HEK293 (cell line): ENCODE results near the gene CBLL1.

Experiments
- CTCF ChIA-PET: fragments of 350-600 bp; formaldehyde crosslinking; extraction: SDS; loops from one replicate; lab custom pipeline; 2021; ENCODE audit warnings: antibody characterized with exemption; lab: Yijun Ruan, JAX
- POLR2A ChIA-PET: fragments of 300-600 bp; formaldehyde crosslinking; extraction: SDS; loops from one replicate; lab custom pipeline; 2020; ENCODE audit warnings: antibody characterized with exemption, inconsistent platforms; lab: Yijun Ruan, JAX
- H3K27ac ChIP-seq: fragments of 200-500 bp; sonication (Bioruptor generic); 2 replicates; pipeline ENCODE4 v1.5.1; 2014; ENCODE audit warnings: low read depth, low read length, control low read depth, inconsistent platforms; ENCODE audit errors: extremely low read depth
- H3K36me3 ChIP-seq, 2 experiments: fragments of 200-500 bp in 1 of 2; sonication (Bioruptor generic) in 1 of 2; 1 replicate in 1 of 2; 2 replicates in 1 of 2; pipeline ENCODE4 v1.5.1; 2014 to 2017; ENCODE audit warnings: inconsistent platforms in 2 of 2, low read length in 2 of 2; ENCODE audit not compliant: control insufficient read depth in 2 of 2, insufficient read depth in 1 of 2
- H3K4me1 ChIP-seq: fragments of 200-500 bp; sonication (Bioruptor generic); 2 replicates; pipeline ENCODE4 v1.5.1; 2014; ENCODE audit warnings: mild to moderate bottlenecking, low read length, inconsistent platforms; ENCODE audit not compliant: control insufficient read depth, insufficient read depth
- H3K4me3 ChIP-seq: 2 replicates; pipeline ENCODE4 v1.5.1; 2011; ENCODE audit warnings: low read depth, mild to moderate bottlenecking, control low read depth, low read length, moderate library complexity
- H3K9me3 ChIP-seq: fragments of 200-500 bp; sonication (Bioruptor generic); 2 replicates; pipeline ENCODE4 v1.5.1; 2014; ENCODE audit warnings: low read depth, low read length, inconsistent platforms; ENCODE audit not compliant: control insufficient read depth, insufficient read depth
- EGR2 ChIP-seq: fragments of 450-650 bp; formaldehyde crosslinking; IDR thresholded peaks from 2 replicates; pipeline ENCODE4 v1.5.1; 2016; ENCODE audit warnings: low read depth, missing biosample characterization, missing genetic modification characterization
- KLF1 ChIP-seq: fragments of 450-650 bp; formaldehyde crosslinking; IDR thresholded peaks from 2 replicates; pipeline ENCODE4 v1.5.1; 2016; ENCODE audit warnings: missing biosample characterization, missing genetic modification characterization
- SCRT1 ChIP-seq: fragments of 450-650 bp; formaldehyde crosslinking; IDR thresholded peaks from 2 replicates; pipeline ENCODE4 v1.5.1; 2016; ENCODE audit warnings: missing biosample characterization, missing genetic modification characterization, borderline replicate concordance
- SCRT2 ChIP-seq: fragments of 450-650 bp; formaldehyde crosslinking; IDR thresholded peaks from 2 replicates; pipeline ENCODE4 v1.5.1; 2016; ENCODE audit warnings: missing biosample characterization, missing genetic modification characterization
- TSHZ1 ChIP-seq: fragments of 450-650 bp; formaldehyde crosslinking; IDR thresholded peaks from 2 replicates; pipeline ENCODE4 v1.5.1; 2016; ENCODE audit warnings: missing biosample characterization, missing genetic modification characterization, borderline replicate concordance
- ZBTB7A ChIP-seq: fragments of 450-650 bp; formaldehyde crosslinking; IDR thresholded peaks from 2 replicates; pipeline ENCODE4 v1.5.1; 2016; ENCODE audit warnings: low read depth, missing biosample characterization, missing genetic modification characterization
- ZFP3 ChIP-seq: fragments of 450-650 bp; formaldehyde crosslinking; IDR thresholded peaks from 2 replicates; pipeline ENCODE4 v1.5.1; 2016; ENCODE audit warnings: low read depth, missing biosample characterization, missing genetic modification characterization
- ZNF148 ChIP-seq: fragments of 450-650 bp; formaldehyde crosslinking; IDR thresholded peaks from 2 replicates; pipeline ENCODE4 v1.5.0; 2017; ENCODE audit warnings: missing biosample characterization, missing genetic modification characterization, borderline replicate concordance
- ZNF155 ChIP-seq: fragments of 450-650 bp; formaldehyde crosslinking; IDR thresholded peaks from 2 replicates; pipeline ENCODE4 v1.5.1; 2016; ENCODE audit warnings: missing biosample characterization, missing genetic modification characterization
- ZNF16 ChIP-seq: fragments of 450-650 bp; formaldehyde crosslinking; IDR thresholded peaks from 2 replicates; pipeline ENCODE4 v1.5.1; 2016; ENCODE audit warnings: low read depth, missing biosample characterization, missing genetic modification characterization
- ZNF169 ChIP-seq: fragments of 450-650 bp; formaldehyde crosslinking; IDR thresholded peaks from 2 replicates; pipeline ENCODE4 v1.5.1; 2016; ENCODE audit warnings: missing biosample characterization, missing genetic modification characterization
- ZNF184 ChIP-seq: fragments of 450-650 bp; IDR thresholded peaks from 2 replicates; pipeline ENCODE4 v1.5.1; 2018; ENCODE audit warnings: missing biosample characterization, mild to moderate bottlenecking, missing genetic modification characterization
- ZNF23 ChIP-seq: fragments of 450-650 bp; formaldehyde crosslinking; IDR thresholded peaks from 2 replicates; pipeline ENCODE4 v1.5.1; 2016; ENCODE audit warnings: missing biosample characterization, missing genetic modification characterization, borderline replicate concordance
- ZNF292 ChIP-seq: fragments of 450-650 bp; formaldehyde crosslinking; IDR thresholded peaks from 2 replicates; pipeline ENCODE4 v1.5.1; 2016; ENCODE audit warnings: low read depth, missing biosample characterization, missing genetic modification characterization, borderline replicate concordance
- ZNF335 ChIP-seq: fragments of 450-650 bp; formaldehyde crosslinking; conservative IDR thresholded peaks from 2 replicates; pipeline ENCODE4 v1.5.1; 2016; ENCODE audit warnings: missing biosample characterization, missing genetic modification characterization
- ZNF341 ChIP-seq: fragments of 450-650 bp; formaldehyde crosslinking; IDR thresholded peaks from 2 replicates; pipeline ENCODE4; 2016; ENCODE audit warnings: low read depth, missing biosample characterization, missing genetic modification characterization
- ZNF354C ChIP-seq: fragments of 450-650 bp; formaldehyde crosslinking; IDR thresholded peaks from 2 replicates; pipeline ENCODE4 v1.5.1; 2016; ENCODE audit warnings: missing biosample characterization, missing genetic modification characterization, low read depth, borderline replicate concordance
- ZNF426 ChIP-seq: fragments of 450-650 bp; formaldehyde crosslinking; IDR thresholded peaks from 2 replicates; pipeline ENCODE4 v1.5.1; 2017; ENCODE audit warnings: missing biosample characterization, missing genetic modification characterization, mild to moderate bottlenecking, inconsistent platforms, moderate library complexity
- ZNF513 ChIP-seq: fragments of 450-650 bp; IDR thresholded peaks from 2 replicates; pipeline ENCODE4 v1.5.1; 2018; ENCODE audit warnings: missing biosample characterization, missing genetic modification characterization
- ZNF548 ChIP-seq: fragments of 450-650 bp; formaldehyde crosslinking; IDR thresholded peaks from 2 replicates; pipeline ENCODE4 v1.5.1; 2016; ENCODE audit warnings: missing biosample characterization, missing genetic modification characterization
- ZNF571 ChIP-seq: fragments of 450-650 bp; formaldehyde crosslinking; IDR thresholded peaks from 2 replicates; pipeline ENCODE4 v1.5.0; 2017; ENCODE audit warnings: missing biosample characterization, missing genetic modification characterization
- ZNF623 ChIP-seq: fragments of 450-650 bp; formaldehyde crosslinking; IDR thresholded peaks from 2 replicates; pipeline ENCODE4 v1.5.1; 2016; ENCODE audit warnings: missing biosample characterization, missing genetic modification characterization
- ZNF624 ChIP-seq: fragments of 450-650 bp; formaldehyde crosslinking; IDR thresholded peaks from 2 replicates; pipeline ENCODE4 v1.5.1; 2017; ENCODE audit warnings: missing biosample characterization, missing genetic modification characterization
- ZNF639 ChIP-seq: fragments of 450-650 bp; formaldehyde crosslinking; IDR thresholded peaks from 2 replicates; pipeline ENCODE4 v1.5.1; 2016; ENCODE audit warnings: missing biosample characterization, missing genetic modification characterization
- ZNF664 ChIP-seq: fragments of 450-650 bp; formaldehyde crosslinking; IDR thresholded peaks from 2 replicates; pipeline ENCODE4 v1.5.1; 2016; ENCODE audit warnings: missing biosample characterization, missing genetic modification characterization
- ZNF677 ChIP-seq: fragments of 450-650 bp; IDR thresholded peaks from 2 replicates; pipeline ENCODE4 v1.5.0; 2018; ENCODE audit warnings: missing biosample characterization, mild to moderate bottlenecking, missing genetic modification characterization, moderate library complexity
- ZNF707 ChIP-seq: fragments of 450-650 bp; formaldehyde crosslinking; IDR thresholded peaks from 2 replicates; pipeline ENCODE4 v1.5.1; 2016; ENCODE audit warnings: missing biosample characterization, missing genetic modification characterization
- ZNF791 ChIP-seq: fragments of 450-650 bp; formaldehyde crosslinking; IDR thresholded peaks from 2 replicates; pipeline ENCODE4 v1.5.1; 2016; ENCODE audit warnings: missing biosample characterization, missing genetic modification characterization
- ZNF837 ChIP-seq: fragments of 450-650 bp; formaldehyde crosslinking; IDR thresholded peaks from 2 replicates; pipeline ENCODE4 v1.5.1; 2016; ENCODE audit warnings: missing biosample characterization, missing genetic modification characterization

CBLL1 gene

GRCh38 chr7:107785926-107786325 lies 42.0 kb downstream of the CBLL1 start:
- no peaks in the 10 kb centered on the region for H3K36me3 ChIP-seq
- no peaks in the 10 kb centered on the region for H3K9me3 ChIP-seq
- ChIA-PET POLR2A (no interaction called here), CTCF (no interaction called here)
- H3K4me3 ChIP-seq = no peak overlapping the region
- H3K4me1 ChIP-seq = no peaks in the 10 kb centered on the region
- TF ChIP-seq ZNF169 (no peak), ZNF664 (tag by site-specific recombination) (no peak), ZNF354C (tag by site-specific recombination) (no peak), ZNF548 (no peak), KLF1 (no peak), ZBTB7A (tag by site-specific recombination) (no peak), ZNF155 (tag by site-specific recombination) (no peak), ZNF148 (no peak), TSHZ1 (tag by site-specific recombination) (no peak), ZNF791 (tag by site-specific recombination) (no peak), ZNF335 (no peak), ZNF16 (tag by site-specific recombination) (no peak), ZNF571 (tag by site-specific recombination) (no peak)
- no peak overlapping the region for H3K27ac ChIP-seq

GRCh38 chr7:107788216-107788615 lies 44.3 kb downstream of the CBLL1 start:
- Histone ChIP-seq H3K4me1 (no peaks in the 10 kb centered on the region), H3K27ac (no peak overlapping the region), H3K4me3 (no peak overlapping the region), H3K9me3 (no peaks in the 10 kb centered on the region), H3K36me3 (no peaks in the 10 kb centered on the region)
- CTCF ChIA-PET = interaction anchor here (0.7 kb wide), 1 partner anchor 93 kb away, joined by 3 read pairs; no protein-coding TSS in a partner anchor
- POLR2A ChIA-PET = no interaction called here
- TF ChIP-seq ZNF23 (tag by site-specific recombination) (no peak), ZNF184 (no peak), ZNF791 (tag by site-specific recombination) (no peak), ZNF426 (no peak), ZNF16 (tag by site-specific recombination) (no peak), ZNF335 (no peak), SCRT2 (tag by site-specific recombination) (no peak), EGR2 (tag by site-specific recombination) (no peak), ZNF292 (tag by site-specific recombination) (no peak), ZNF677 (tag by site-specific recombination) (no peak), ZNF837 (tag by site-specific recombination) (no peak), ZNF707 (tag by site-specific recombination) (no peak), SCRT1 (tag by site-specific recombination) (no peak), ZNF623 (no peak), ZNF639 (tag by site-specific recombination) (no peak), ZFP3 (tag by site-specific recombination) (no peak), ZNF624 (no peak), ZNF341 (tag by site-specific recombination) (no peak), ZNF513 (no peak)
